Suppressor macrophage (primary cell): ENCODE data around the gene MYL9.

ENCODE experiments used
- DNase-seq, 4 experiments: peaks; one replicate each; pipeline ENCODE4 v3.0.0-alpha.2; 2020 to 2022

The MYL9 gene

DNA sequence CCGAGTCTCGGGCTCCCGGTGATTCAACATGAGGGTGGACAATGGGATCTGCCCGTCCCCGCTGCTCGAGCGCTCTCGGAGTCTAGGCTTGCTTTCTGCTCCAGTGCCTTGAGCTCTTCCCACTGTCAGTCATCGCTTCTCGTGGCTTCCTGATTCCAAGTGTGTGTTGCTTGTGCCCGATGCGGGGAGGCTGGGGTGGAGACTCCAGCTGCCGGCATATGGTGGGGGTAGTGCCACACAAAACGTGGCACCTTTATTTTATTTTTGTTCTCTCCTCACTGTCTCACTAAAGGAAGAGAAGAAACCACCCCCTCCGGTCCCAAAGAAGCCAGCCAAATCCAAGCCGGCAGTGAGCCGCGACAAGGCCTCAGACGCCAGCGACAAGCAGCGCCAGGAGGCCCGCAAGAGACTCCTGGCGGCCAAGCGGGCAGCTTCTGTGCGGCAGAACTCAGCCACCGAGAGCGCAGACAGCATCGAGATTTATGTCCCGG, 14.8 kb upstream of the MYL9 start:
- DNase-seq = no peak

DNA sequence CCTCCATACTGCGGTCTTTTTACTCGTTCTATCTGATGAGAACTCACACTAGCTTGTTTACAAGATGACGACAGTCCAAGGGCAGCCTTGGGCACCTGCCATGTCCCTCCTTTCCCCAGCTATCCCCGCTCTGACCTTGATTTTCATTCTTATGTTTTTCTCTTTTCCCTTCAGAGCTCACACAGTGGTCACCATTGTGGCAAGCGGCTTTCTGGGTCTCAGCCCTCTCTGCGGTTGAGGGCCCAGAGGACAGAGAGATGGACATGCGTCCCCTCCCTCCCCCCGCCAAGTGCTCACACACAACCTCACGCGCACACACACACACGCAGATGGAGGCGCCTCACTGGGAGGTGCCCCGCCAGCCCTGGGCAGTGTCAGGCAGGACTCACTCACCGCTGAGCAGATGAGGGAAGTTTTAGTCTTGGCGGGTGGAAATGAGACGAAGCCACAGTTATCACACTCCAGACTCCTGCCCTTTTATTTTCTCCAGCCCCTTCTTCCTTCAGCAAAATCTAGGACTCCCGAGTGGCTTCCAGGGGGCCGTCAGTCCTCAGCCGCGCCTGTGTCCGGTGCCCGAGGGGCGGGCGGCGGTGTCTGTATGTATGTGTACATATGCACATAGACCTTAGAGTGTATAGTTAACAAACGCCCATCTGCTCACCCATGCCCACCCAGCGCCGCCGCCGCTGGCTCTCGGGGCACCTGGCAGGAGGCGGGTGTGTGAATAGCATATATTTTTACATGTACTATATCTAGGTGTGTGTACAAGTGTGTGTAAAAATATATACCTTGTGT, 13.8 kb upstream of the MYL9 start:
- DNase-seq = no peak

DNA sequence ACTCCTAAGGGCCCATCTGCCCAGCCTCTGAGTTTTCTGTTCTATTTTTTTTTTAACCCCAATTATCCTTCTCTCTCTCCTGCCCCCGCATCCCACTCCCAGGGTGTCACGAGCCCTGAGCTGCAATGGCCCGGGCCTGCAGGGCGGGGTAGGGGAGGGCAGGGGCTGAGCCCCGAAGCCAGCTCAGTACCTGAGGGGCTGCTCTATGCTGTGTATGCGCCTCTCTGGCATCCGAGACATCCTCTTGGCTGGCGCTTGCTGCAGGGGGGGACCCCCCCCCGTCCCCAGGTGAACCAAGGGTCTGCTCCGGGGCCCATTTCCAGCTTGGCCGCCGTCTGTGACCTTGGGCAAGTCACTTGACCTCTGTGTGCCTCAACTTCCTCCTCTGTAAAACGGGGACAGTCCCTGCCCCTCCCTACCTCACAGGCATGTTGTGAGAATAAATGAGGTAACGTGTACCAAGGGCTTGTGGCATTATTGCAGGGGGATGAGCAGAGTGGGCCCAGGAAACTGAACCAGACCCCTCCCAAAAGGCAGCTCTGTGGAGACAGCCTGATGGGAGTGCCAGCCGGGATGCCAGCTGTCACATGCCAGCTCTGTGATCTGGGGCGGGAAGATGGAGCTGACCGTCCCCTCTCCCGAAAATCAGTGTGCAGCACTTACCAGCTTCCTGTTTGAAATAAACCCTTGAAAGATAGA, 13.0 kb upstream of the MYL9 start:
- DNase-seq = no peak

DNA sequence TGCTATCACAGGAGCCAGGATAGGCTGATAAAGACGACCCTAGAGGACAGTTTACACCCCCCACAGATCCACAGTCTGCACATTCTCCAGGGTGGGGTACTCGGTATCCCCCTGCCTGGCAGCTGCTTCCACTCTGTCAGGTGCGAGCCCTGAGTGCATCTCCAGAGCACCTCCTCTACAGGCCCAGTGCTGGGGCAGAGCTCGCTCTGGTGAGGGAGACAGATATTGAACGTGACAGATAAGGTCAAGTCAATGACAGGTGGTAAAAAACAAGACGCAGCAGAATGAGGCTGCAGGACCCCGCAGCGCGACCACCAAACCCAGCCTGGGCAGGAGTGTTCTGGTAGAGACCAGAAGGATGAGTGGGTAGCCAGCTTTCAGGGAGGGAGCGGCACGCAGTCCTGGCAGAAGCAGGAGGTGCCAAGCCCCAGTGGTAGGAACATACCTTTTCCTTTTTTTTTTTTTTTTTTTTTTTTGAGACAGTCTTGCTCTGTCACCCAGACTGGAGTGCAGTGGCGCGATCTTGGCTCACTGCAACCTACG, 12.4 kb upstream of the MYL9 start:
- no peak for DNase-seq

- DNase-seq = no peak
Measured at GRCh38 chr20:36532388-36532787, 8.9 kb upstream of the MYL9 start.

- DNase-seq = no peak
Measured at GRCh38 chr20:36532822-36533221, 8.5 kb upstream of the MYL9 start.

- no peak for DNase-seq
Measured at GRCh38 chr20:36538026-36538722, 3.1 kb upstream of the MYL9 start.

GRCh38 chr20:36540551-36541211, 638 bp upstream of the MYL9 start:
- DNase-seq = peak in 2 of 4 experiments; percentile 25 to 34

DNA sequence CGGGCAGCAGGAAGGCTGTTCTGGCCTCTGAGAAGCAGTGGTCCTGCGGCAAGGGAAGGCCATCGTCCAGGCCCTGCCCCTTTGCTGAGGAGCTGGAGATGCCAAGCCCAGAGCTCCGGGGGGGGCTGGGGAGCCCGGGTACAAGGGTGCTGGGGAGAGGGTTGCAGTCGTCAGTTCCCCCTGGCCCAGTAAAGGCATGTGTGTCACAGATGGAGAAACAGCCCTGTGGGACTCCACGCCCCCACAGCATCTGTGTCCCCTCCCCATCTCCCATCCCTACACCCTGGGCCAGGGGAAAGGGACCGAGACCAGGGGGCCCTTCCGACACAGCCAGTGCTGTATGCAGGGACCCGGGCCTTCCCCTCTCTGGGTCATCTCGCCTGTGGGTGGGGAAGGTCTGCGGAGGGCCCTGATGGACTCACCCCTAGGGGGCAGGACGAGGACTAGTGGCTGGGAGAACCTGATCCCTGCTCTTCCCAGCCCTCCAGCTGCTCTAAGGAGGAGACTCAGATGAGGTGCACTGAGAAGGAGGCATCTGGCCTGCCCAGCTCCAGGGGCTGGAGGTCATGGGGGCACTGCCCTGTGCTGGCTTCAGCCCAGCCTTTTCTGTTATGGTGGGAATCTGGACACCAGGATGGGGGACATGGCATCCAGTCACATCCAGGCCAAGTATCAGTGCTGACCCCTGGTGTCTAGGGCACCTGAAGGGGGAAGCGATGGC, 609 bp downstream of the MYL9 start:
- peak in 3 of 4 experiments; percentile 17 to 38 (median 19) for DNase-seq

- DNase-seq = no peak
Measured at GRCh38 chr20:36542516-36543183, 1.3 kb downstream of the MYL9 start.

- peak; percentile 44 to 64 (median 49) for DNase-seq
Measured at GRCh38 chr20:36543184-36544133, 2.1 kb downstream of the MYL9 start.

- no peak for DNase-seq
Measured at GRCh38 chr20:36544134-36545018, 3.1 kb downstream of the MYL9 start.

DNA sequence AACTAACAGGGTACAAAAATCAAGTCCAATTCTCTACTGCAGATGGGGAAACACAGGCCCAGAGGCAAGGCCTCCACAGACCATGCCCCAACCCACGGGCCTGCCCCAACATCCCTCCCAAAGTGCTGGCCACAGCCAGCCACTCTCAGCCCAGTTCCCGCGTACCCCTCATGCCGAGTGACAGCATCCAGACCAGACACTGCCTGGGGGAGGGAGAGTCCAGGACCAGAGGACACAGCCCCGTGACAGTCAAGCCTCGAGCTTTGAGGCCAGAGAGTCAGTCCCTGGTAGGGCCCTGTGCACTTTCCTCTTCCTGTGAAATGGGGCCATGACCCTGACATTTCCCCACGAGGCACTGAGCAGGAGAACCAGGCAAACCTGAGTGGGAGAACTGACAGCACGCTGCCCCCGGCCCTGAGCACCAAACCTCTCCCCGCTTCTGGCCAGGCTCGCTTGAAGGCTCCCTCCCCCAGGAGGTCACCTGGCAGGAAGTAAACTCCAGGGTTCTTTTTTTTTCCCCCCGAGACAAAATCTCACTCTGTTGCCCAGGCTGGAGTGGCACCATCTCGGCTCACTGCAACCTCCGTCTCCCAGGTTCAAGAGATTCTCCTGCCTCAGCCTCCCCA, 4.9 kb downstream of the MYL9 start:
- peak in 1 of 4 experiments; percentile 13 for DNase-seq

GRCh38 chr20:36547186-36548005, 6.1 kb downstream of the MYL9 start:
- DNase-seq = no peak

DNA sequence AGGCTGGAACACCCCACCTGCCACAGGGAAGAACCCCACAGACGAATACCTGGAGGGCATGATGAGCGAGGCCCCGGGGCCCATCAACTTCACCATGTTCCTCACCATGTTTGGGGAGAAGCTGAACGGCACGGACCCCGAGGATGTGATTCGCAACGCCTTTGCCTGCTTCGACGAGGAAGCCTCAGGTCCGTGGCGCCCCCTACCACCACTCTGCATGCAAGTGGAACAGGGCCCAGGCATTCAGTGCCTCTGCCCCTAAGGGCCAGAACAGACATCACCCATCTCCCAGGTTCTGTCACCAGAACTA, 6.6 kb downstream of the MYL9 start:
- DNase-seq = no peak

DNA sequence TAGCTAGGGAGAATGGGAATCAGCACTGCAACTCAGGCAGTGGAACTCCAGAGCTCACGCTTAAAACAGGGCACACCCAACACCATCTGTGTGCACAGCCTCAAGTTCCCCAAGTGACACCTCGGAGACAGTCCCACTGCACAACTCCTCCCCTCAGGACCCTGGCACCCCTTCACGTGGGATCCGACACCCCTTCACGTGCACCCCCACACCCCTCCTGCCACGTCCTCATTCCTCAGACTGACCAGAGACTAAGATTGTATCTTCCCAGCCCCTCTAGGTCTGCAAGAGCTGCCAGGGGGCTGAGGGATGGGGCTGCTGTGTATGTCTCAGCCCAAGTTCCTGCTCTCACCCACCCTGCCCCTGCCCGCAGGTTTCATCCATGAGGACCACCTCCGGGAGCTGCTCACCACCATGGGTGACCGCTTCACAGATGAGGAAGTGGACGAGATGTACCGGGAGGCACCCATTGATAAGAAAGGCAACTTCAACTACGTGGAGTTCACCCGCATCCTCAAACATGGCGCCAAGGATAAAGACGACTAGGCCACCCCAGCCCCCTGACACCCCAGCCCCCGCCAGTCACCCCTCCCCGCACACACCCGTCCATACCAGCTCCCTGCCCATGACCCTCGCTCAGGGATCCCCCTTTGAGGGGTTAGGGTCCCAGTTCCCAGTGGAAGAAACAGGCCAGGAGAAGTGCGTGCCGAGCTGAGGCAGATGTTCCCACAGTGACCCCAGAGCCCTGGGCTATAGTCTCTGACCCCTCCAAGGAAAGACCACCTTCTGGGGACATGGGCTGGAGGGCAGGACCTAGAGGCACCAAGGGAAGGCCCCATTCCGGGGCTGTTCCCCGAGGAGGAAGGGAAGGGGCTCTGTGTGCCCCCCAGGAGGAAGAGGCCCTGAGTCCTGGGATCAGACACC, 7.6 kb downstream of the MYL9 start:
- DNase-seq = no peak

DNA sequence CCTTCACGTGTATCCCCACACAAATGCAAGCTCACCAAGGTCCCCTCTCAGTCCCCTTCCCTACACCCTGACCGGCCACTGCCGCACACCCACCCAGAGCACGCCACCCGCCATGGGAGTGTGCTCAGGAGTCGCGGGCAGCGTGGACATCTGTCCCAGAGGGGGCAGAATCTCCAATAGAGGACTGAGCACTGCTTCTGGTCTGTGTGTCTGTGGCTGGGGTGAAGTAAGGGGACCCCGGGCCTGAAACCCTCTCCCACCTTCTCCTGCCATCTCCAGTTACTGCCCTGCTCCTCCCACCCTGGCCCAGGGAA, 8.3 kb downstream of the MYL9 start:
- DNase-seq = no peak
